Osteoblast (primary cell): Measurements from ENCODE around the gene P3H2. TPM values are rescaled to one million over a fixed set of nuclear protein-coding genes. Genes with fewer than 3 reads are reported as not detected.
A peak's percentile ranks its signal among the peaks of the same experiment; 100 is the strongest.
"Not testable (repeated sequence)": the region's sequence is repeated elsewhere in the genome, so short reads cannot be mapped to it uniquely, and the experiment has no call there.

Experiments
- DNase-seq: peaks from one replicate; pipeline ENCODE4 v3.0.0; 2011; ENCODE audit warnings: low spot score, mixed read lengths; ENCODE audit not compliant: insufficient read length; ENCODE audit errors: missing footprints
- H2AFZ ChIP-seq: 2 replicates; pipeline ENCODE4 v1.6.0; 2011; ENCODE audit warnings: mild to moderate bottlenecking, low read length
- H3K27ac ChIP-seq: 2 replicates; pipeline ENCODE4 v1.5.1; 2011; ENCODE audit warnings: mild to moderate bottlenecking, low read depth, low read length, moderate library complexity
- H3K27me3 ChIP-seq: 2 replicates; pipeline ENCODE4 v1.6.0; 2012; ENCODE audit warnings: mild to moderate bottlenecking, control low read depth, inconsistent platforms, low read length, moderate library complexity; ENCODE audit not compliant: insufficient read depth
- H3K36me3 ChIP-seq: 2 replicates; pipeline ENCODE4 v1.5.1; 2011; ENCODE audit warnings: mild to moderate bottlenecking, low read length, control low read depth, moderate library complexity; ENCODE audit not compliant: insufficient read depth
- H3K4me1 ChIP-seq: 2 replicates; pipeline ENCODE4 v1.5.1; 2011; ENCODE audit warnings: mild to moderate bottlenecking, low read length, control low read depth, moderate library complexity; ENCODE audit not compliant: insufficient read depth
- H3K4me2 ChIP-seq: 2 replicates; pipeline ENCODE4 v1.6.0; 2011; ENCODE audit warnings: mild to moderate bottlenecking, low read length; ENCODE audit not compliant: insufficient read depth
- H3K4me3 ChIP-seq: fragments of 200-600 bp; sonication (generic); 3 replicates; pipeline ENCODE4 v1.5.1; 2012; ENCODE audit warnings: mild to moderate bottlenecking, low read length, inconsistent platforms; ENCODE audit not compliant: insufficient read depth
- H3K79me2 ChIP-seq: 2 replicates; pipeline ENCODE4 v1.6.0; 2012; ENCODE audit warnings: mild to moderate bottlenecking, low read length, control low read depth, inconsistent platforms; ENCODE audit not compliant: insufficient read depth
- H3K9me3 ChIP-seq: 2 replicates; pipeline ENCODE4 v1.5.1; 2011; ENCODE audit warnings: low read depth, low read length, control low read depth
- H4K20me1 ChIP-seq: 2 replicates; pipeline ENCODE4 v1.6.0; 2012; ENCODE audit warnings: mild to moderate bottlenecking, low read length, control low read depth; ENCODE audit not compliant: insufficient read depth
- CTCF ChIP-seq: IDR thresholded peaks from 2 replicates; pipeline ENCODE4 v1.5.1; 2011; ENCODE audit warnings: mild to moderate bottlenecking, low read depth, low read length, moderate library complexity; ENCODE audit errors: extremely low read depth
- total RNA-seq: library from RNA; depleted of rRNA; stranded (reverse); fragments of >200 nt; gene quantifications from 2 replicates; pipeline ENCODE4 v1.2.3, GENCODE V29; 2012

Gene P3H2
- total RNA-seq, 1 donor: 13.4 TPM

GRCh38 chr3:190083635-190084034 is 37.1 kb downstream of the P3H2 start:
- TF ChIP-seq CTCF: no peak
- Histone ChIP-seq H2AFZ (peak overlapping the region; percentile 20), H3K27me3 (no peaks in the 10 kb centered on the region)

GRCh38 chr3:190081389-190081788 is 39.3 kb downstream of the P3H2 start:
- no peaks in the 10 kb centered on the region for H3K27me3 ChIP-seq
- no peaks in the 10 kb centered on the region for H3K36me3 ChIP-seq
- no peaks in the 10 kb centered on the region for H3K9me3 ChIP-seq
- no peaks in the 10 kb centered on the region for H4K20me1 ChIP-seq
- H3K79me2 ChIP-seq: no peaks in the 10 kb centered on the region
- no peak for TF ChIP-seq CTCF
- peaks cover 24% of the 10 kb centered on the region for H3K4me1 ChIP-seq
- no peak for DNase-seq
- no peak overlapping the region for H3K4me2 ChIP-seq
- H2AFZ ChIP-seq: no peak overlapping the region
- no peak overlapping the region for H3K27ac ChIP-seq
- H3K4me3 ChIP-seq: no peak overlapping the region

More at GRCh38 chr3:190083635-190084034, 37.1 kb downstream of the P3H2 start:
- Histone ChIP-seq H4K20me1 (no peaks in the 10 kb centered on the region), H3K27ac (no peak overlapping the region), H3K36me3 (no peaks in the 10 kb centered on the region), H3K4me3 (no peak overlapping the region), H3K9me3 (no peaks in the 10 kb centered on the region), H3K4me2 (peak overlapping the region; percentile 14), H3K79me2 (no peaks in the 10 kb centered on the region), H3K4me1 (peaks cover 3% of the 10 kb centered on the region)
- DNase-seq: no peak

- H3K9me3 ChIP-seq, H3K27me3 ChIP-seq, H2AFZ ChIP-seq: not testable (repeated sequence)
These were observed 41.5 kb downstream of the P3H2 start for GRCh38 chr3:190079173-190079572.

GRCh38 chr3:190077395-190078045 is 43.2 kb downstream of the P3H2 start:
- Histone ChIP-seq H3K36me3 (no peaks in the 10 kb centered on the region), H3K4me1 (peaks cover 37% of the 10 kb centered on the region), H3K4me3 (no peak overlapping the region), H2AFZ (peak overlapping the region; percentile 74), H3K27ac (peak overlapping the region; percentile 96), H3K9me3 (no peaks in the 10 kb centered on the region), H3K4me2 (peak overlapping the region; percentile 74), H3K27me3 (no peaks in the 10 kb centered on the region), H4K20me1 (no peaks in the 10 kb centered on the region), H3K79me2 (no peaks in the 10 kb centered on the region)
- TF ChIP-seq CTCF: no peak
- no peak for DNase-seq

More at GRCh38 chr3:190079173-190079572, 41.5 kb downstream of the P3H2 start:
- H3K4me1 ChIP-seq: peaks cover 33% of the 10 kb centered on the region
- not testable (repeated sequence) for DNase-seq, H4K20me1 ChIP-seq, H3K4me3 ChIP-seq, H3K4me2 ChIP-seq, H3K27ac ChIP-seq, H3K79me2 ChIP-seq, H3K36me3 ChIP-seq
